ENCODE results near the gene CD1D.
A peak's percentile ranks its signal among the peaks of the same experiment; 100 is the strongest.

The CD1D gene

GRCh38 chr1:158147401-158147800 is 33.3 kb upstream of the CD1D start:
- peak; percentile 33 for DNase-seq (ENCODE audit: low read depth)
- H3K4me3 ChIP-seq (ENCODE audit: control insufficient read depth, low read depth, low read length) = no peak overlapping the region
- TF ChIP-seq CTCF (conservative IDR thresholded peaks at IDR 0.05; ENCODE audit: control insufficient read depth, insufficient read depth, low read depth, low read length) = no peak

- no peak for TF ChIP-seq CTCF (conservative IDR thresholded peaks at IDR 0.05; ENCODE audit: control insufficient read depth, insufficient read depth, low read depth, low read length)
- no peak for DNase-seq (ENCODE audit: low read depth)
- no peak overlapping the region for H3K4me3 ChIP-seq (ENCODE audit: control insufficient read depth, low read depth, low read length)
Measured at GRCh38 chr1:158147869-158148268, 32.8 kb upstream of the CD1D start.

- no peak for DNase-seq (ENCODE audit: low read depth)
- no peak overlapping the region for H3K4me3 ChIP-seq (ENCODE audit: control insufficient read depth, low read depth, low read length)
- no peak for TF ChIP-seq CTCF (conservative IDR thresholded peaks at IDR 0.05; ENCODE audit: control insufficient read depth, insufficient read depth, low read depth, low read length)
Measured at GRCh38 chr1:158148468-158148867, 32.2 kb upstream of the CD1D start.

- no peak for TF ChIP-seq CTCF (conservative IDR thresholded peaks at IDR 0.05; ENCODE audit: control insufficient read depth, insufficient read depth, low read depth, low read length)
- H3K4me3 ChIP-seq (ENCODE audit: control insufficient read depth, low read depth, low read length) = peak overlapping the region; percentile 42
- DNase-seq (ENCODE audit: low read depth) = no peak
Measured at GRCh38 chr1:158149175-158149574, 31.5 kb upstream of the CD1D start.

GRCh38 chr1:158149577-158150269 is 31.0 kb upstream of the CD1D start:
- DNase-seq (ENCODE audit: low read depth) = peak; percentile 97
- H3K4me3 ChIP-seq (ENCODE audit: control insufficient read depth, low read depth, low read length) = peak overlapping the region; percentile 42
- TF ChIP-seq CTCF (conservative IDR thresholded peaks at IDR 0.05; ENCODE audit: control insufficient read depth, insufficient read depth, low read depth, low read length) = no peak

GRCh38 chr1:158150523-158150922 is 30.2 kb upstream of the CD1D start:
- H3K4me3 ChIP-seq (ENCODE audit: control insufficient read depth, low read depth, low read length) = no peak overlapping the region
- no peak for TF ChIP-seq CTCF (conservative IDR thresholded peaks at IDR 0.05; ENCODE audit: control insufficient read depth, insufficient read depth, low read depth, low read length)
- DNase-seq (ENCODE audit: low read depth) = no peak

- no peak overlapping the region for H3K4me3 ChIP-seq (ENCODE audit: control insufficient read depth, low read depth, low read length)
- no peak for TF ChIP-seq CTCF (conservative IDR thresholded peaks at IDR 0.05; ENCODE audit: control insufficient read depth, insufficient read depth, low read depth, low read length)
- DNase-seq (ENCODE audit: low read depth) = peak; percentile 32
Measured at GRCh38 chr1:158153179-158153578, 27.5 kb upstream of the CD1D start.
